HG03045 (cell line): ENCODE measurements around the gene BCL2.

Experiments used
- ATAC-seq: cut with Tn5 transposase; IDR thresholded peaks from one replicate; pipeline ENCODE4 v1.9.1; 2021; ENCODE audit warnings: mild to moderate bottlenecking, moderate library complexity; ENCODE audit not compliant: unreplicated experiment

The BCL2 gene

GRCh38 chr18:63329431-63330145, 10.0 kb upstream of the BCL2 start:
- ATAC-seq: no peak

GRCh38 chr18:63326011-63326410, 6.4 kb upstream of the BCL2 start:
- ATAC-seq: no peak

GRCh38 chr18:63325086-63325686, 5.6 kb upstream of the BCL2 start:
- no peak for ATAC-seq

- no peak for ATAC-seq
Observed at GRCh38 chr18:63322908-63323634, 3.5 kb upstream of the BCL2 start.

GRCh38 chr18:63322206-63322605, 2.6 kb upstream of the BCL2 start:
- no peak for ATAC-seq

GRCh38 chr18:63321291-63321690, 1.7 kb upstream of the BCL2 start:
- ATAC-seq: no peak

- ATAC-seq: no peak
Observed at GRCh38 chr18:63320975-63321265, 1.4 kb upstream of the BCL2 start.

- ATAC-seq: peak; percentile 55
Observed at GRCh38 chr18:63320123-63320974, 780 bp upstream of the BCL2 start.

GRCh38 chr18:63318889-63319382, 633 bp downstream of the BCL2 start:
- ATAC-seq: no peak

GRCh38 chr18:63317982-63318888, 1.3 kb downstream of the BCL2 start:
- ATAC-seq: peak; percentile 40

- no peak for ATAC-seq
Observed at GRCh38 chr18:63317556-63317946, 2.0 kb downstream of the BCL2 start.

- no peak for ATAC-seq
Observed at GRCh38 chr18:63316612-63317555, 2.7 kb downstream of the BCL2 start.

- no peak for ATAC-seq
Observed at GRCh38 chr18:63315876-63316275, 3.7 kb downstream of the BCL2 start.

GRCh38 chr18:63315131-63315662, 4.4 kb downstream of the BCL2 start:
- ATAC-seq: no peak

- ATAC-seq: no peak
Observed at GRCh38 chr18:63314062-63314790, 5.3 kb downstream of the BCL2 start.

- no peak for ATAC-seq
Observed at GRCh38 chr18:63313396-63313917, 6.1 kb downstream of the BCL2 start.

- peak; percentile 26 for ATAC-seq
Observed at GRCh38 chr18:63312737-63313395, 6.7 kb downstream of the BCL2 start.
